Measurements from ENCODE around the gene EDN1.
"Not testable (repeated sequence)": the region's sequence is repeated elsewhere in the genome, so short reads cannot be mapped to it uniquely, and the experiment has no call there.

- not testable (repeated sequence) for TF ChIP-seq CTCF (IDR thresholded peaks at IDR 0.05; ENCODE audit: low read depth, low read length); POLR2A (IDR thresholded peaks at IDR 0.05; ENCODE audit: extremely low read depth, insufficient read length)
Measured at GRCh38 chr6:12320074-12320473, 29.9 kb downstream of the EDN1 start.

Measured in NB4 (cell line).